Fibroblast of skin of abdomen (primary cell): ENCODE results near the gene GOLGA6A.
"Not testable (repeated sequence)": the region's sequence is repeated elsewhere in the genome, so short reads cannot be mapped to it uniquely, and the experiment has no call there.

Experiments used
- DNase-seq: peaks from one replicate; pipeline ENCODE4 v3.0.0-alpha.2; 2013

Gene GOLGA6A

DNA sequence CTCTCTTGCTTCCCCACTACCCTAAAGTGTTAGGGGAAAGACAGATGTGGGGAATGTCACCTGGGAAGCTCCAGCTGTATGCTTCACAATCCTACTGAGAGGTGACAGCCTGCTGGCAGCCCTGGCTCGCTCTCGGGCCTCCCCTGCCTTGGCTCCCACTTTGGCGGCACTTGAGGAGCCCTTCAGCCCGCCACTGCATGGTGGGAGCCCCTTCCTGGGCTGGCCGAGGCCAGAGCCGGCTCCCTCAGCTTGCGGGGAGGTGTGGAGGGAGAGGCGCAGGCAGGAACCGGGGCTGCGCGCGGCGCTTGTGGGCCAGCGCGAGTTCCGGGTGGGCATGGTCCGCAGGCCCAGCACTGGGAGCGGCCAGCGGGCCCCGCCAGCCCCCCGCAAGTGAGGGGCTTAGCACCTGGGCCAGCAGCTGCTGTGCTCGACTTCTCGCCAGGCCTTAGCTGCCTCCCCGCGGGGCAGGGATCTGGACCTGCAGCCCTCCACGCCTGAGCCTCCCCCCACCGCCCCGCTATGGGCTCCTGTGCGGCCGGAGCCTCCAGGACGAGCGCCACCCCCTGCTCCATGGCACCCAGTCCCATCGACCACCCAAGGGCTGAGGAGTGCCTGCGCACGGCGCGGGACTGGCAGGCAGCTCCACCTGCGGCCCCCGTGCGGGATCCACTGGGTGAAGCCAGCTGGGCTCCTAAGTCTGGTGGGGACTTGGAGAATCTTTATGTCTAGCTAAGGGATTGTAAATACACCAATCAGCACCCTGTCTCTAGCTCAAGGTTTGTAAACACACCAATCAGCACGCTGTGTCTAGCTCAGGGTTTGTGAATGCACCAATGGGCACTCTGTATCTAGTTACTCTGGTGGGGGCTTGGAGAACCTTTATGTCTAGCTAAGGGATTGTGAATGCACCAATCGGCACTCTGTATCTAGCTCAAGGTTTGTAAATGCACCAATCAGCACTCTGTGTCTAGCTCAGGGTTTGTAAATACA lies 29.8 kb downstream of the GOLGA6A start:
- not testable (repeated sequence) for DNase-seq

- peak; percentile 41 for DNase-seq
Observed at GRCh38 chr15:74050556-74051234, 31.7 kb downstream of the GOLGA6A start.

- no peak for DNase-seq
Observed at GRCh38 chr15:74050127-74050526, 32.2 kb downstream of the GOLGA6A start.

GRCh38 chr15:74046275-74046674 lies 36.1 kb downstream of the GOLGA6A start:
- DNase-seq, result no peak

DNA sequence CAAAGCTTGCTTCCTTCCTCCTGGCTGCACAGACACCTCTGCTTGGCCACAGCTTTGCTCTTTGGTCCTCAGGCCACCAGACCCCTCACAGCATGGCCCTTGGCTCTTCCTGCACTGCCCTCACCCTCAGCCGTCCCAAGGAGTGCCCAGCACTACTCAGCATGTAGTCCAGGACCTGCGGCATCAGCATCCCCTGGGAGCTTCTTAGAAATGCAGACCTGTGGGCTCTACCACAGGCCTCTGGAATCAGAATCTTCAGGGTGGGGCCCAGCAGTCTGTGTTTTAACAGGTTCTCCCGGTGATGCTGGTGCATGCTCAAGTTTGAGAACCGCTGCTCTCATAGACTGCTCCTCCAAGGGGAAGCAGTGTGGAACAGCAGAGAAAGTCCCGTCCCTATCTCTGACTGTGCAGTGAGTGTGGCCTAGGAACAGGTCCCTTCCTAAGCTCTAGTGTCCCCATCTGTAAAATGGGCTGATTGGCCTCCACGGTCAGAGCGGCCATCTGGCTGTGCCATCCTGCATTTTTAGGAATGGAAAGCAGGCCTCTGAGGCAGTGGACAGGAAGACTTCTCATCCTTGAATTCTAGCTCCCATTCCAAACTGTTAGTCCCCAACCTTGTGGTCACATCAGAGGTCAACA lies 36.6 kb downstream of the GOLGA6A start:
- DNase-seq, result no peak

GRCh38 chr15:74045184-74045583 lies 37.2 kb downstream of the GOLGA6A start:
- DNase-seq, result no peak

- no peak for DNase-seq
Observed at GRCh38 chr15:74044267-74045110, 37.9 kb downstream of the GOLGA6A start.

DNA sequence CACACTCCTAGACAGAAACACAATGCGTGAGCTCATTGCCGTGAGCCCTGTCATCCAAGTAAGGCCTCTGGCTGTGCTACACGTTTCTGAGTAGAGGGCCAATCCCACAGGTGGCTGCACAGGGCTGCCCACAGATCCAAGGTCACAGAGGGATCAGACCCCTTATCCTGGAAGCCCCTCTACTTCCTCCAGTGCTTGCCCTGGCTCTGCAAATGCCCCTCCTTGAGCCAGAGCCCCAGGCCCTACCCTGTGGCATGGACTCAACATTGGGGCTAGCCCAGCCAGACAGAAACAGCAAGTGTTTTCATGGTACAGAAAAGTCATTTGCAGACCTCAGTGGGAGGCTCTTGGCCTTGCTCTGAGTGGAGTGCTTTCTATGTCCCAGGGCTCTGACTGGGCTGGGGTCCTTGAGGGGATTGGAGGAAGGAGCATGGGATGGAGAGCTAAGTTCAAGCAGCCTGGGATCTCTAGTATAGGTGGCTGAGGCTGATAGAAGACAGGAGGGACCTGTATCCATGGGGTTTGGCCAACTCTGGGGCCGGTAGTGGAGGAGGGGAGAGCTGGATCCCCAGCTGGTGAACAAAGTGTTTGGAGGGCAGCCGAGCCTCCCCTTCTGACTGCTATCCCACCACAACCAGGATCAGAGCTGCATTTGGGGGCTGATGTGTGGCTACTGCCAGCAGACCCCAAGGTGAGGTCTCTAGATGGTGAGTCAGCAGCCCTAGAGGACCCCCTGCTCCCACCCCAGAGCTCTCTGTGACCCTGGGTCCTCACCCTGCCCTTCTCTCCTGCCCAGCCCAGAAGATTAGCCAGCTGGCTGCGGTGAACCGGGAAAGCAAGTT lies 38.7 kb downstream of the GOLGA6A start:
- no peak for DNase-seq

DNA sequence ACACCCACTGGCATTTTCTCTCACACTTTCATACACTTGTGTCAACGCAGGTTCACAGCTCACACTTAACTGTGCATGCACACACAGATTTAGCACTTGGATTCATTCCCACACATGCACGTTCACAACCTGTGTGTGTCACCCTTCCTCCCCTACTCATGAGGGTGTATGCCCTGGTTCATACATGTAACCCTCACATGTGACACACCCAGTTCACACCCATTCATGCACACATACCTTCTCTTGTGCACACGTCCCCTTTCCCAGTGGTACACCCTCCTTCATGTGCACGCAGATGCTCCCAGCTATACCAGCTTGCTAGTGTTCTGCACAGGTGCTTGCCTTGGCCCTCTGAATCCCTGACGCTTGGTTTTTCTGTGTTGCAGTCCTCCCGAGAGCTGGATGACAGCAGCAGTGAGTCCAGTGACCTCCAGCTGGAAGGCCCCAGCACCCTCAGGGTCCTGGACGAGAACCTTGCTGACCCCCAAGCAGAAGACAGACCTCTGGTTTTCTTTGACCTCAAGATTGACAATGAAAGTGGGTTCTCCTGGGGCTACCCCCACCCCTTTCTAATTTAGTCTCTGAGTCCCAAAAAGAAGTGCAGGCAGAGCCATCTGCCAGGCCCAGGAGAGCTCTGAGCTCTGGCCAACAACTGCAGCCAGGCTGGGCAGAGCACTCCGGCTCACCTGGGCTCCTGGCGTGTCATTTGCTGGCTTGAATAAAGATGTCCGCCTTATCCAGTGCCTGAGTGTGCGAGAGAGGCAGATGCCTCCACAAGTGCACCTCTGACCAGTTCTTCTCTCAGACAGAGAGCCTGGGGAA lies 39.5 kb downstream of the GOLGA6A start:
- no peak for DNase-seq

DNA sequence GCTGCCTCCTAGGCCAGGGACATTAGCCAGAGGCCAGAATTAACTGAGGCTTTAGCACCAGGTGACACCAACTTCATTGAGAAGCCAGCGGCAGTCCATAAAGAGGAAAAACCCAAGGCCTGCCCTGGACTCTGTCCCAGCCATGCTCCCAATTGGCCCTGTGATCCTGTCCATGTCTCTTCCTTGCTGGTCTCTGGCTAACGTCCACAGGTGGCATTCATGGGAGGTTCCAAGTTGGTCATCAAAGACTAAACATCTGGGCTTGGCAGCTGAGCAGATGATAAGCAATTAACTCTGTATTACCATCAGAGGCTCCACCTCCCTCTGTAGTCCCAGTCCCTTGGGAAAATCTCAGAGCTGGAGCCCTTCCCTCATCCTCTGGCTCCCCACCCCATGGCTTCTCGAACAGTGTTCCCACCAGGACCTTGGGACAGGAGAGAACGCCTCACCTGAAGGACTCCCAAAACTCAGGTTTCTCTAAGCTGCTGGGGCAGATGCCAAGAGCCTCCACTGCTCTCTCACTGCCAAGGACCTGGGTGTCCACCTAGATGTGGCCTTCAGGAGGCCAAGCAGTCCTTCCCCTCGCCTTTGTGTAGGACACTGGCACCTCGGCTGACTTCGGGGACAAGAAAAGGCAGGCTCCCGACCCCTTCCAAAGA lies 40.4 kb downstream of the GOLGA6A start:
- DNase-seq, result no peak

DNA sequence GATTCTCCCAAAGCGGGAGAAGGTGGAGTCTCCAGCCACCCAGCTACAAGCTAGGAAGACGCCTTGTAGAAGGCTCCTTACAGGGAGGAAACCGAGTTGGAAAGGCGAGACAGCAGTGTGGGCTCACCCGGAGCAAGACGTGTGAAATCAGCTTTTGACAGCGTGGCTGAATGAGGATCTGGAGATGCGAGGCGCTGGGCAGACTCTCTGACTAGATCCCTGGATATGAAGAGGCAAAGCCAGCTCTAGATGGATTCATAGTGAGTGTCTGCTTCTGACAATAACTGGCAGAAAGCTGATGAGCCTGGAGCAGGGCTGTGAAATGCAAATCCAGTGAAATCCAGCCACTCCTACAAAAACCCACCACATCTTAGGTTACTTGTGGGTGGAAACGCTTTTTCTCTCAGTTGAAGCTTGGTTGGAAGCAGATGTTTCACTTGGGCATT lies 41.0 kb downstream of the GOLGA6A start:
- peak; percentile 73 for DNase-seq

DNA sequence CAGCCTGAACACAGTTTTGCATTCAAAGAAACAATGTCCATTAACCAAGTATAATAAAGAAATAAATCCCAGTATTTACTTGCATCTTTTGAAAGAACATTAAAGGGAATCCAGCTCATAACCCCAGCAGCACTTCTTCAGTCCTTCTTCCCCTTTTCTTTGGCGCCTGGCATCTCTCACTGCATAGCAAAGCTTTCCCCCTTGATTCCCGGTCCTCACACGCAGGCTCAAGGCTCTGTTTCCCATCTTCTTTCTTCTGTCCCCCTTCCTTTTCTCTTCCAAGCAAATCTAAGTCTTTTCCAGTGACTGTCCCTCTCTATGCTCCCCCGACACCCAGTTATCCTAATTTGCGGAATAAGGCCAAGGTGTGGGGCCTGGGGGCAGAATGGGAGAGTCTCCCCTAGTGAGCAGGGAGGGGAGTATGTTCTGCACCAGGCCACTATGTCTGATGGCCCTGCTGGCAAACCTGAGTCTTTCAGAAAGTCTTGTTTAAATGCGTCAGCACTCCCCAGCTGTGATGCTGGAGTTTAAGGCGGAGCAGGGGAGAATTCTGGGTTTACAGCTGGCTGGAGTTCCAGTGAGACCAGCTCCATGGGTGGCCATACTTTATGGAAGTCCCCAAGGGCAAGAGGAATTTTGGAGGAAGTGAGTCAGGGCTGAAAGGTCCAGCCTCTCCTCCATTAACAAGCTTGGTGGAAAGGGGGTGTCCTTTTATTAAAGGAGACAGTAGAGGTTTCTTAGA lies 42.1 kb downstream of the GOLGA6A start:
- peak; percentile 99 for DNase-seq

GRCh38 chr15:74039656-74040010 lies 42.7 kb downstream of the GOLGA6A start:
- DNase-seq, result no peak

DNA sequence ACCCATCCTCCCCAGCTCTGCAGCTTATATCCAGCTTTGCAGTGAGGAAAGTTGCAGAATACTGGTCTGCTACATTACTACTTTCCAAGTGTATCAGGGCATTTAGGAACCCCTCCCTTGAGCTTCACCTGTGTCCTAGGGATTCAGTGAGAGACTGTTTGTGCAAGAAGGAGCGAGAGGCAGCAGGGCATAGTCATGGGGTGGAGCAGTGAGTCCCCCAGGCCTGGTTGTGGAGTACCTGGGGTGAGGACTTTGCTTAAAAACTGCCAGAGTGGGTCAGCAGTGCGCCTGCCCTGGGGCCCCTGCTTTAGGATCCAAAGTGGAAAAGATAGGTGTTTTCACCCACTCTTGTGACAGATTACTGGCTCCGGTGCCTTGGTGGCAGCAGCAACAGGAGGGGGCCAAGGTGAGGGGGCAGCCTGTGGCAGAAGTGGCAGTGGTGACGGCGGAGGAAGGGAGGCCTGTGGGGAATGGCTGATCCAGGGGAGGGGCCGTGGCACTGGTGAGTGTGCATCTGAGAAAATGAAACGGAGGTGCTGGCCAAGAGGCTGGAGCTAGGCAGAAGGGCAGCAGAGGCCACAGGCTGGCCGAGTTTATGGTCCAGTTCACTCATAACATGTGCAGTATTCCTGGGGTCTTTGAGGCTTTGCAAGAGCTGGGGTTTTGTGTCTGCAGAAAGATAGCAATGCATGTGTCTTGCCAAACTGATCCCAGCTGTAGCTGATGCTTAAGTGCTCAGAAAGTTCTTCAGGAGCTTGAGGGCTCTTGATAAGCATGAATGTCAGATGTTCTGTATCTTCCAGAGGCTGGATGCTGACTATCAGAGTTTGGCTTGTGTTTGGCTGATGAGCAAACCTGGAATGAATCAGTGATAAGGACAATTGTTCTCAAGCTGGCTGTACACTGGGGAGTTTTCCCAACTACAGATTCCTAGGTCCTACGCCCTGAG lies 43.4 kb downstream of the GOLGA6A start:
- DNase-seq, result peak; percentile 36

GRCh38 chr15:74037171-74038117 lies 44.9 kb downstream of the GOLGA6A start:
- no peak for DNase-seq
